DMS53 treated with DMSO at 0.1 percent for 48 hours (cell line): Measurements from ENCODE around the gene KRTAP5-2.

Source experiments
- DNase-seq: peaks from one replicate; lab custom pipeline; 2025; ENCODE audit not compliant: unreplicated experiment; lab: John Stamatoyannopoulos, UW

The KRTAP5-2 gene

DNA sequence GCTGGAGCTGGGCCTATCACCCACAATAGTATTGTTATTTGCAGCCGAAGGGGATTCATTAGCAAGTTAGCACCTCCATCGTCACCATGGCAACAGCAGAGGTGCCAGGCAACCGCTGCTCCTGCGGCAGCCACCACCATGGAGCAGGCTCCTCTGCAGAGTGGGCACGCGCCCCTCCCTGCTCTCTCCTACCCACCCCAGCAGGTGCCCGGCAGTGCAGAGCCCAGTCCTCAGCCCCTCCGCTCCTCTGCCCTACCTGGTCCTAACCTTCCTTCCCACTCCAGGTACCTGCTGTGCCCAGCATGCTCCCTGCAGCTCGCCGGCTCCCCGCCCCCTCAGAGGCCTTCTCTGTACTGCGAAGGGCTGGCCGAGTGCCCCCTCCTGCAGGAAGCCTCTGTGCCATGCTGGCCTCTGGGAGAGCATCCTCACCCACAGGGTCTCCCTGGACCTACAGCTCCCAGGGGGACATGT is 29.6 kb downstream of the KRTAP5-2 start:
- no peak for DNase-seq

DNA sequence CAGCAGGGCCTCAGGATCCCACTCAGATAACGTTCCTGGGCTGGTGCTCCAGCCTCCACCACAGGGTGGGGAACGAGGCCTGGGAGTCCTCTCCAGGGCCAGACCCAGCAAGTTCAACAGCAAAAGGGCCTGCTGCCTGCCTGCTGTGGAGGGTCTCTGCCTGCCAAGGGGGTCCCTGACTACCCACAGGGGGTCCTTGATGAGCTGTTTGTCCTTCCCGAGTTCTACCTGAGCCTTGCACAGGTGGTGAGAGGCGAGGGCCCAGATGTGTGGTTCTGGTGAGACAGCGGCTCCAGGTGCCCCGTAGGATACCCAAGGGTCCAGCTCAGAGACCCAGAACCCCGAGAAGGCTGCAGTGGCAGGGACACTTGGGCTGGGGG is 30.4 kb downstream of the KRTAP5-2 start:
- DNase-seq, result no peak

DNA sequence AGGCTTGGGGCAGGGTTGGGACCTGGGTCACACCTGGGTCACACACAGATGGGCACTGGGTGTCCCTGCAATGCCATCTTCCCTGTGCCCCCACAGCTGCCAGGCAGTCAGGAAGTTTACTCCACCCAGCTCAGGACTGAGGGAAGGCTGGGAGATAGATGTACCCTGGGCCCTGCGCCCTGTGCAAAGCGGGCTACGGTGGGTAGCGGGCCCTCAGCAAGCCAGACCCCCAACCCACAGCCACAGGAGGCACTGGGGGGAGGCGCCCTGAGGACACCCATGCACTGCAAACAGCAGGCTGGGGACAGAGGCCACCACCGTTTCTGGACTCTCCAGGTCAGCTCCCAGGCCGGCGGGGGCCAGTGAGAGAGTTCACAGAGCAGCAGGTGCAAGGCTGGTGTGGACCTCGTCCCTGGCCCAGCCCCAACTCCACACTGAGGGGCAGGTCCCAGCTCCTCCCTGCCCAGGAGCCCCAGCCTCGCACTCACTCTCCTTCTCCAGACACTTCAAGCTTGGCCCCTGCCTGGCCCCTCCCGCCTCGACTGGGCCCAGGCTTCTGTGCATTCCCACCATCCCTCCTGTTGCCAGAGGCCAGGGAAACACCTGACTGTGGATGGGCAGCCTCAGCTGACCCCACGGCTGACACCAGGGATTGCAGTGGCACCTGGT is 30.9 kb downstream of the KRTAP5-2 start:
- no peak for DNase-seq

DNA sequence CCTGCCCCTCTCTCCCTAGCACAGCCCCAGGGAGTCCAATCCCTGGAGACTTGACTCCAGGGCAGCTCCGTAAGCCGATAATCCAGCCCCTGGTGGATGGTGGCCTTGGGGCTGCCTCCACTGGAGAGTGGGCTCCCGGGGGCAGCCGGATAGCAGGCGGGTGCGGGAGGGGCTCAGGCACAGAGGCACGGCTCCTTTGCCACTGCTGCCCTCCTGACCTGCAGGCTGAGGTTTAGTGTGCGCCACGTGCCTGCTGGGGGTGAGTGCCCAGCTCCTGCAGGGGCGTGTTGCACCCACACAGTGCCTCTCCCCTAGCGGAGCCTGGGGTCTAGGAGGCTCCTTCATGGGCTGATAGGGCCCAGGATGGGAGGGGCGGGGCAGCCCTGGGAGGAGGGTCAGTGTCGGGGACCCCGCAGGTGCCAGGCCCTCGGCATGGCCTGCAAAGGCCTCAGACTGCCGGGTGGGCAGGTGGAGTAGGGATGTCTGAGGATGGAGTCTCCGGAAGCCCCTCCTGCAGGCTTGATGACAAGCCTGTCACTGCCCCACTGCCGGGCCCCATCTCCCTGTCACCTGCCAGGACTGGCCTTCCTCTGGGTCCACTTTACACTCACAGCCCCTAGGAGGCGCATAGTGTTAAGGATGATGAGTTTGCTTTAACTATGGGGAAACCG is 31.6 kb downstream of the KRTAP5-2 start:
- no peak for DNase-seq

DNA sequence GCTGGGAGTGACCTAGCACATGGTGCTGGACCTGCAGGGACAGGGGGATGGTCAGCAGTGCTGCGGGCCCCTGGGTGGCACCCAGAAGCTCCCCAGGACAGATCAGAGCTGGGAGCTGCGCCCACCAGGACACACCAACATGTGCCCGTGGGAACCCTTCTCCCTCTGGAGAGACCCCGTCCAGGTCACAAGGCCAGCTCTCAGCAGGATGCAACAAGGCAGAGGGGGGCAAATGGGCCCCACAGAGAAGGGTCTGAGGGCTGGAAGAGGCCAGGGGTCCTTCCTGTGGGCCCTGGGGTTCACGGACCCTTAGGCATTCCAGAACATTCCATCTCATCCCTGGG is 32.2 kb downstream of the KRTAP5-2 start:
- no peak for DNase-seq

DNA sequence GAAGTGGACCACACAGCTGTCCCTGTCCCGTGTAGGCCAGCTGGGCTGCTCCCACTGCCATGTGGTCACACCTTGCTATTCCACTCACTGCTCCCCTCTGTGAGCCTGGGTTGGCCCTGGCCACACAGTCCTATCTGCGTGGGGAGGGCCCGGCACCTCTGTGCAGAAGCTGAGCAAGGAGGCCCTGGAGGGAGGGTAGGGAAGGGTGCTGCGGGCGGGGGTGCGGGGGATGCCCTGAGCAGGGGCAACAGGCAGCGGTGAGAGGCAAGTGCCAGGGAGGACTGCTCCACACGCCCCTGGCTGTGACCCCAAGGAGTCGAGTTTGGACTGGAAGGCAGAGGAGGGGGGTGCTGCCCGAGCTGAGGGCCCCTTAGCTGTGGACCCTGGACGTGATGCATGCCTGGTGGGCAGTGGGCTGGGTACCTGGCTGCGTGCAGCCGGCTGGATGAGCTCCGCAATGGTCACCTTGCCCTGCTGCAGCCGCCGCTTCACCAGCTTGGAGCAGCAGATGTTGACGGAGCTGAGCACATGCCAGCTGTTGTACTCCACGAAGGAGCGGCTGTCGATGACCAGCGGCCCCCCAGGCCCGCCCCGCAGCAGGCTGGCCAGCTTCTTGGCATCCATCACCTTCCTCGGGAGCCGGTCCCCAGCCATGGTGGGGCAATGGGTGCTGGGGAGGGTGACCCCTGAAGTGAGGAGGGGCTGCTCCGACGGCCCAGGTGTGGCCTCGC is 32.8 kb downstream of the KRTAP5-2 start:
- no peak for DNase-seq

DNA sequence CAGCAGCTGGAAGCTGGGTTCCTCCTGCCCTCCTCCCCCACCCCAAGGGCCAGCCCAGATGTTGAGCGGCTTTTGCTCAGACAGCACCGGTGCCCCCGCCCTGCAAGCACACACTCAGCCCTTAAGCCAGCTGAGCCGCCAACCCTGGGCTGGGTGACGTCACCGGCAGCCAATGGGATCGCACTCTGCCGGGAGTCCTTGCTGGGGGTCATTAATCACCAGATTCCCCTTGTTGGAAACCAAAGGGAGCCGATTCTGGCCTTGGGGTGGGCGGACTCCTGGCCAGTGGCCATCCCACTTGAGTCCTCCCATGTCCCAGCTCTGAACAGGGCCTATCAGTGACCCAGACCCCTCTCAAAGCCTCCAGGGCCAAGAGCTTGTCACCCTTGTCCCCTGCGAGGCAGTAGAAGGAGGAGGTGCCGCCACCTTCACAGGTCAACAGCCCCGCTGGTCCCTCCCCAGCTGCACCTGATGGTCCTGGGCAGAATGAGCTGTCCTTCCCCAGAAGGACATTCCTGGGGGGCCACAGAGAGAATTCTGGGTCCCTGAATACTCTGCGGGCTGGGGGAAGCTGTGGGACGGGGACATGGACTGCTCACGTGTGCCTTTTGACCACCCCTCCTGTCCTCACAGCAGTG is 33.4 kb downstream of the KRTAP5-2 start:
- DNase-seq, result no peak

DNA sequence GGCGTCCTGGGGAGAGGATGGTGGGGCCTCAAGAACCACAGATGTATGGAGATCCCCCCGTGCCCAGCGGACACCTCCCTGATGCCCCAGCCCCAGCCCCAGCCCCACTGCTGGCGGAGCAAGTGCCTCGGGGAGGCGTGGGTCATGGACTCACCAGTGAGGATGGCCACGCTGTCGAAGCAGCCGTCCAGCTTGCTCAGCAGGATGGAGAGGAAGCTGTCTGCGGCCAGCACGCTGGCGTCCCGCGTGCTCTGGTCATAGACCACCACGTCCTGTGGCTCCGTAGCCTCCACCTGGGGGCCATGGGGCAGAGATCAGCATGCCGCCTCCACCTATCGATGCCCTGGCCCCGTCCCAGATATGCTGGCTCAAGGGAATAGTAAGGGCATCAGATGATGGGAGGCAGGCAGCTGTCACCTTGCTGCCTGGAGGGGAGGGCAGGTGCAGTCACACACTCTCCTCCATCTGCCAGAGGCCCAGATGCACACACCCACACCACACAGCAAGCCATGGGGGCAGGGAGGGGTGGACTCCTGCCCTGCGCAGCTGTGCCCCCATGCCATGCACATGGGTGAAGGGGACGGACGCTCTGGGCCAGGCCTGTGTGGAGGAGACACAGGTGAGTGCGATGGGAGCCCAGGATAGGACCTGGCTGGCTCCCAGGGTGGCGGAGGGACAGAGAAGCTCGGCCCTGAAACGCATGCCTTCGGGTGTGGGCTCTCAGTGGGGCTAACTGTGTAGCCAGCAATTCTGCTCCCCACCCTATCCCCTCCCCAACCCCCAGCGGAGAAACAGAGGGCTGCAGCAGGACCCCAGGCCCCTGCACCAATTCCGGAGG is 34.2 kb downstream of the KRTAP5-2 start:
- no peak for DNase-seq

DNA sequence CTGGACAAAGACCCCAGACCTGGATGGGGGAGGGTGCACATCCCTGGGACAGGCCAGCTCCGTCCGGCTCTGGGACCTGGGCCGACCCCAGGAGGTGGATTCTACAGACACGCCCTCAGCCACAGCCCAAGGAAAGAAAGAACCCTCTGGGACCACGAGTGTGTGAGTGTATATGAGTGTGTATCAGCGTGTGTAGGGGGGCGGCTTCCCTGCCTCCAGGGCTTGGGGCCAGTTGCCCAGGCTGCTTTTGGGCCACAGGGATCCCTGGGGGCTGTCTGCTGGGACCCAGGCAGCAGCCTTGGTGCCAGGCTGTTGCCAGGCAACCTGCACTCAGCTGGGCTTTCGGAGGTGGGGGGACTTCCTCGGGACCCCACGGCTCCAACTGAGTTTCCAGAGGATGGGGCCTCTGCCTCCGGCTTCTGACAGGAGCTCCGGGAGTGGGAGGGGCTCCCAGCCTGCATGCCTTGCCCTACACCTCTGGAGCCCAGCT is 34.9 kb downstream of the KRTAP5-2 start:
- no peak for DNase-seq

DNA sequence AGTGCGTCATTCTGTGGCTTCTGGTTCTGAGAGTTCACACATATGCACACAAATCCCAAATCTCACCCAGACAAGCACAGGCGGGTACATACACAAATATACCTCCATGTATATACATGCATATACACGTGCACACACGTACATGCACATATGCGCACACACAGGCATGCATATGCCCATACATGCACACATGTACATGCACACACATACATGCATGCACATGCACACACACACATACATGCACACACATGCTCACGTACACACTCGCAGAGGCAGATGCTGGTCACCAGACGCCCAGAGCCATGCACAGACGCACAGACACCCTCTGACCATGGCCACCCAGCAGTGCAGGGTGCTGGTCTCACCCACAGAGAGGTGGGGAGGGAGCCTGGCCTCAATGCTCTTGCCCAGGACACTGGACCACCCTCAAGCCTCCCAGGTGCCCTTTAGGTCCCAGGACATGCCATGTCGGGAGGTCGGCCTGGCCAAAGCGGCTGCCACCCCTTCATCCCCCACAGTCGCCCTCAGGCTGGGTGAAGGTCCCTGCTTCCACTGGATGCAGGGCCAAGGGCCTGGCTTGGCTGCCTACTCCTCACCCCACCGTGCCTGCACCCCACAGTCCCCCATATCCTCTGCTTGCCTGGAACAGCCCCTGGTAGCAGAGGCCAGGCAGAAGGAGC is 35.5 kb downstream of the KRTAP5-2 start:
- no peak for DNase-seq

DNA sequence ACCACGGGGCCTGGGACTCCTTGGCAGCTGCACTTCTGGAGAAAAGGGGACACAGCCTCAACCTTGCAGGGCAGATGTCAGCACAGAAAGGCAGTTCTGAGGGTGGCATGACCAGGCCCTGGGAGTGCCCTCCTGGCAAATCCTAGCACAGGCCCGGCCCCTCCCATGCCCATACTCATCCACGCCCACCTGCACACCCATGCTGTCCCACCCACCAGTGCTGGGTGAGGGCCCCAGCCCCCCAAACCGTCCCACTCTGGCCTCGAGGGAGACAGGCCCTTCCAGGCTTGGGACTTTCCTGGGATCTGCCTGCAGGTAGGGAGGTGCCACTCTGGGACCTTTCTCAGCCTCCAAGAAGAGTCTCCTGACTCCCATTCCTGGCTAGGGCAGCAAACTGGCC is 36.1 kb downstream of the KRTAP5-2 start:
- no peak for DNase-seq

DNA sequence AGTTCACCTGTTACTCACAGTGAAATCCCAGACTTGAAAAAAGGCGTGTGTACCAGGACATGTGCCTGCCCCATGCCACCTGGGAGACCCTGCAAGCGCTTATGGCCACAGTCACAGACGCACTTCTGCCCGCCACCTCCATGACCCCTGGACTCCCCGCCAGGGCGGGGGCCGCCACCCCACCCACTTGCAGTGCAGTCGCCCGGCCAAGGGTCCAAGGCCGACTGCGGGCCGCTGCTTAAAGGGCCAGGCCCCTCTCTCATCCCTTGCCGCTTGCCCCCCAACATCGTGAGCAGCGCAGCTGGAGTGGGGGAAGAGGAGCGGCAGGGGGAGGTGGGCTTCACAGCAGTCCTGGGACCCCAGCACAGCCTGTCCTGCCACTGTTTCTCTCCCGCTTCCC is 36.8 kb downstream of the KRTAP5-2 start:
- DNase-seq, result no peak

DNA sequence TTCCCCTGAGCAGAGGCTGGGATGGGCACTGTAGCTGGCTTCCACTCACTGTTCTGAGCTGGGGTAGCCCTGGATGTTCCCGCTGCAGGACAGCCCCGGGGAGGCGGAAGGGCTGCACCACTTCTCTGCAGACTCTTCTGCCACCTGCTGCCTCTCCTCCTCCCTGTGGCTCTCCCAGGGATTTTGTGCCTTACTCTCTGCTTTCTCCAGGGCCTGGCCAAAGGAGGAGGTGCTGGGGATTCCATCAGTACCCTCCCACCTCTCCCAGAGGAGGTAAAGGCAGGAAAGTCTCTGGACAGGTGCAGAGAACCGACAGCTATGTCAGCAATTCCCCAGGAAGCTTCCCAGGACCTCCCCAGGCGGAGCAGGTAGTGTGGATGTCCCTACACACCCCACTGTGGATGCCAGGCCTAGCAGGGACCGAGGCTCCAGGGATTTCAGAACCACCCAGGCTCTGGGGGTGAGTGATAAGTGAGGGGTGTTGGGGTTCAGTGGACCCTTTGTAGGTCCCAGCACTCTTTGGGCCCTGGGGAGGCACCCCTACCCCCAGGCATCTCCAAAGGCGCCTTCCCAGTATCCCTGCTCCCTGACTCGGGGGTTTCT is 37.3 kb downstream of the KRTAP5-2 start:
- DNase-seq, result no peak

DNA sequence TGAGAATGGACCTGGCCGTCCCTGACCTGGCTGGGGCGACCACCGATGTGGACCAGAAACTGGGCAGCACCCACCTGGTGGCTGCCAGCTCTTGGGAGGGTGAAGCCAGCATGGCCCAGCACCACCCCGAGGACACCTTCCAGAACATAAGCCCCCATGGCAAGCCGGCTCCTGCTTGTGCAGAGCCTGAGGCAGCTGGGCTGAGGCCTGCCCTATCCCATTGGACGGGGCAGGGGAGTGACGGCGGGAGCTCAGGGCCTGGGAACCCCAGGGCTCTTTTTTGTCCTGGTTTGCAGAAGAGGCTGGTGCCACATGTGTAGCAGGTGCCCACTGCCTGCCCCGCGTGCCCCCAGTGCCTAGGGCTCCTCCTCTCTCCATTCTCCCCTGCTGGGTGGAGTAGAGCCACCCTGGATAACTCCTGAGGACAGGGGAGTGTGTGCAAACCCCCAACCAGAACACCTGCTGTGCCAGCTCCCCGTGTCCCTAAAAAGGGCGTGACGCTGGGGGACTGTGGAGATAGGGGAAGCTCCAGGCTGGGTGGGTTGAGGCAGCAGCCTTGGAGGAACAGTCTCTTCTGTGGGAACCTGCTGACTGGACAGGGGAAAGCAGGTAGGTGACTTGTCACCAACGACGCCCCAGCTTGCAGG is 38.0 kb downstream of the KRTAP5-2 start:
- no peak for DNase-seq

DNA sequence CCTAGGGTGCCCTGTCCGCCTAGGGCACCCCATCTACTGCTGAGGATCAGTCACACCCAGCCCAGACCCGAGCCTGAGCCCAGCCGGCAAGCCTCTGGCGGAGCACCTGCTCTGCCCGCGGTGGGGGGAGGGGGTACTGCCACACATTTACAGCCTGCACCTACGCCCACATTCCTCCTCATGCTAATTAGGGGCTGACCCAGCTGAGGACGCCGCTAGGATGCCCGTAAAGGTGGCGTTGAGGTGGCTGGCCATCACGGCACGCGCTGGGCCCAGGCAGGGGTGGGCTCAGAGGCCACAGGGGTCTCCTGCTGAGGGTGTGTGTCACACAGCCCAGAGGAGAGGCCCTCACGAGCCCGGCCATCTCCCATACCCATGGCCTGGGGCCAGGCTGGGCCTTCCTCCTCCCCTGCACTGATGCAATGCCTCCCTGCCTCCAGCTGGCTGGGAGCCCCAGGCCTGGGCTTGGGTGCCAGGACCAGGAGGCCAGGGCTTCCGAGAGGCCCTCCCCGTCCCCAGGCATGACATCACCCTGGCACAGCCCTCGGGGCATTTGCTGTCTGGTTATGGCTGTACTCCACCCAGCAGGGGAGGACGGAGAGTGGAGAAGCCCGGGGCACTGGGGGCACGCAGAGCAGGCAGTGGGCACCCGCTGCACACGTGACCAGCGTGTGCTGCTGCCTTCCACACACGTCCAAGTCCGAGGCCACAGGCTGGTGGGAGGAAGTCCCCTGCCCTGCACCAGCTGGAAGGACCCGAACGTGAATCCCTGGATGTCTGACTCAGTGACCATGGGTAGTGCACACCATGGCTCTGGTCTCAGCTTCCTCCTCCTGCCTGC is 38.8 kb downstream of the KRTAP5-2 start:
- DNase-seq, result peak; percentile 55

DNA sequence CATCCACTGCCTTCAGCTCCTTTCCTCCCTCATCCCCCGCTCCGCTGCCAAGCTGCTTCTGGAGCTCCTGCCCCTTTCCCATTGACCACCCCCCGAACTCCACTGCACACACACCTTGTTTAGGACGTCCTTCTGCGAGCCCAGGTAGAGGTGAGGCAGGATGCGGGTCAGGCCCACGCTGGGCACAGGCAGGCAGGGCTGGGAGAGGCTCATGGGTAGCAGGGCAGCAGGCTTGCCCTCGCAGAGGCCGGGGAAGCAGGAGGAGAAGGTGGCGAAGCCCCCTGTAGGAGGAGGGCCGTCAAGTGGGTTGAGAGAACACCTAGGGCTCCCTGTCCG is 39.4 kb downstream of the KRTAP5-2 start:
- no peak for DNase-seq

DNA sequence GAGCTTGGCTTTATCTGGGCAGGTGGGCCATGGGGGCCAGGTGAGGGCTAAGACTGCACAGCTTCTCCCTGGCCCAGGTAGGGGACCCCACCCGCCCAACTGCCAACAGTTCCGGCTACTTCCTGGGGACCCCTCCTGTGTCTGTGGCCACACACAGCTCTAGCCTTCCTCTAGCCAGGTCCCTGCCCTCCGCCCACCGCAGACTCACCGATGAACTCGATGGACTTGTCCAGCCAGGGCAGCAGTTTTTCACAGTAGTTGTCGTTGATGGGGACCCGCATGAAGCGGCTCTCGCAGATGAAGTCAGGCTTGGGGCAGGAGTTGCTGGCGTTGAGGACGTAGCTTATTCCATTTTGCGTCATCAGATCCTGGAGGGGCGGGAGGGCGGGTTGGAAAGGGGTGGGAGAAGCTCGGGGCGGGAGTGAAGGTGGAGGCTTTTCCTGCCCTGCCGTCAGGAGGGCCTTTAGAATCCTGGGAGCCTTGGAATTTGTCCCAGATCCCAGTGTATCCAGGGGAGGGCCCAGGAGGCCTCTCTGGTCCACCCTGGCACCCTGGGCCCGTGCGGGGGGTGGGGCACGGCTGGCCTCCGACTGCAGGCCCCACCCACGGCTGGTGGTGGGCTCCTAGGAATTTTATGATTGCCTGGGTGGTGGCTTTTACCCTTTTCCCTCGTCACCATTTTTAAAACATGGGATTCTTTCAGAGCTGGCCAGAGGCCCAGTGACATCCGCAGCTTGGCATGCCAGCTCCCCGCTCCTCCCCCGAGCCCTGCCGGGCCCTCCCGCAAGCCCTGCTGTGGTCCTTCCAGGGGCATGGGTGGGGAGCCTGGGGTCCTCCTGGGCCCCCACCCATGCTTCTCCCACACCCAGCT is 40.0 kb downstream of the KRTAP5-2 start:
- DNase-seq, result no peak
